GM19463 (cell line): ENCODE measurements around the gene NTS.

Experiments
- ATAC-seq: cut with Tn5 transposase; IDR thresholded peaks from one replicate; pipeline ENCODE4 v1.9.1; 2021; ENCODE audit warnings: mild to moderate bottlenecking, moderate library complexity; ENCODE audit not compliant: unreplicated experiment

NTS gene

GRCh38 chr12:85920324-85920947 is 46.3 kb downstream of the NTS start:
- no peak for ATAC-seq

- no peak for ATAC-seq
Observed at GRCh38 chr12:85923767-85924331, 49.8 kb downstream of the NTS start.

DNA sequence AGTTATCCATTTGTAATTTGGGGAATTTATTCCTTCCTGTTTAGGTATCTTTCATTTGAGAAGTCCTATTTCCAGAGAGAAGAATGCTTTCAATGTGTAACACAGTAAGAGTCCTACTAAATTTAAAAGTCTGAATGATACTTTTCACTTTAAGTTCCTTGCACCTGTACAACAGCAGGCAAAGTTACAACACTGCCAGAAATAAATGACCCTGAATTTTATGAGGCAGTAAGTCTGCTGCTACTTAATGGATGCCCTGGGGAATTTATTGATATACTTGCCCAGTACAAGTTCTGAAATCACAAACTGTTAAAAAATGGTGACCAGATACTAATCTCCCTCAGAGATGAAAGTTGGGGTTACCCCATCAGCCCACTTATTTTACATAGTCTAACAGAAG is 53.1 kb downstream of the NTS start:
- no peak for ATAC-seq
